IMR-90 (cell line): ENCODE results near the gene CALN1.

Experiments used
- POLR2A ChIP-seq: IDR thresholded peaks from 2 replicates; pipeline ENCODE4 v1.6.1; 2012; ENCODE audit warnings: mild to moderate bottlenecking, low read depth, low read length
- TF ChIP-seq, protein P1 (sequence below): conservative IDR thresholded peaks from 2 replicates; pipeline ENCODE4 v1.5.1; 2012; ENCODE audit warnings: mild to moderate bottlenecking, low read depth, low read length, improper control_type of control experiment

DNA sequence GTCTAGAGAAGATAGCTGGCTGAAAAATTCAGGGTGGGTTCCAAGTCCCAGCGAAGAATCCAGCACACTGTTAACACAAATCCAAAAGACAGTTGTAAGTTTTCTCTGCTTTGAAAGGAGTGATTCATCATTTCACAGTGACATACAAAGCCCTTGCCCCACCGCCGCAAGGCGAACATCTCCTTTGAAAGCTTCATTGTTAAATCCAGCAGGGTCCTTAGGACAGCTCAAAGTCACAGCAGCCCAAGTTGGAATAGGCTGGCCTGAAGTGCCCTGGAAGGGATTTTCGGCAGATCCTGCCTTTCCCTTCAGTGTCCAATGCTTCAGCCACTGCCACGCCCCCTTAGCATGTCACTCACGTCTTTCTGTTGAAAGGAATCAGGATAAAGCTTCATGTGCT is 526.1 kb downstream of the CALN1 start:
- TF ChIP-seq POLR2A, result no peak
- TF ChIP-seq, protein P1, sequence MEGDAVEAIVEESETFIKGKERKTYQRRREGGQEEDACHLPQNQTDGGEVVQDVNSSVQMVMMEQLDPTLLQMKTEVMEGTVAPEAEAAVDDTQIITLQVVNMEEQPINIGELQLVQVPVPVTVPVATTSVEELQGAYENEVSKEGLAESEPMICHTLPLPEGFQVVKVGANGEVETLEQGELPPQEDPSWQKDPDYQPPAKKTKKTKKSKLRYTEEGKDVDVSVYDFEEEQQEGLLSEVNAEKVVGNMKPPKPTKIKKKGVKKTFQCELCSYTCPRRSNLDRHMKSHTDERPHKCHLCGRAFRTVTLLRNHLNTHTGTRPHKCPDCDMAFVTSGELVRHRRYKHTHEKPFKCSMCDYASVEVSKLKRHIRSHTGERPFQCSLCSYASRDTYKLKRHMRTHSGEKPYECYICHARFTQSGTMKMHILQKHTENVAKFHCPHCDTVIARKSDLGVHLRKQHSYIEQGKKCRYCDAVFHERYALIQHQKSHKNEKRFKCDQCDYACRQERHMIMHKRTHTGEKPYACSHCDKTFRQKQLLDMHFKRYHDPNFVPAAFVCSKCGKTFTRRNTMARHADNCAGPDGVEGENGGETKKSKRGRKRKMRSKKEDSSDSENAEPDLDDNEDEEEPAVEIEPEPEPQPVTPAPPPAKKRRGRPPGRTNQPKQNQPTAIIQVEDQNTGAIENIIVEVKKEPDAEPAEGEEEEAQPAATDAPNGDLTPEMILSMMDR, result no peak
